GM19455 (cell line): Measurements from ENCODE around the gene ZKSCAN7.
A peak's percentile ranks its signal among the peaks of the same experiment; 100 is the strongest.
"Not testable (repeated sequence)": the region's sequence is repeated elsewhere in the genome, so short reads cannot be mapped to it uniquely, and the experiment has no call there.

Source experiments
- ATAC-seq: cut with Tn5 transposase; IDR thresholded peaks from one replicate; pipeline ENCODE4 v1.9.1; 2021; ENCODE audit not compliant: unreplicated experiment

ZKSCAN7 gene

GRCh38 chr3:44554626-44555592 lies at the start of gene ZKSCAN7:
Gene ZKSCAN7, plus strand, starts transcription at chr3:44555193. Its CDS starts 1,855 bp downstream, at chr3:44557048.
- peak; percentile 80 for ATAC-seq

- ATAC-seq: no peak
These were observed 48.4 kb upstream of the ZKSCAN7 start for GRCh38 chr3:44506556-44506955.

- ATAC-seq: no peak
These were observed 48.0 kb upstream of the ZKSCAN7 start for GRCh38 chr3:44506961-44507360.

GRCh38 chr3:44509393-44509921 lies 45.5 kb upstream of the ZKSCAN7 start:
- ATAC-seq: peak; percentile 30

DNA sequence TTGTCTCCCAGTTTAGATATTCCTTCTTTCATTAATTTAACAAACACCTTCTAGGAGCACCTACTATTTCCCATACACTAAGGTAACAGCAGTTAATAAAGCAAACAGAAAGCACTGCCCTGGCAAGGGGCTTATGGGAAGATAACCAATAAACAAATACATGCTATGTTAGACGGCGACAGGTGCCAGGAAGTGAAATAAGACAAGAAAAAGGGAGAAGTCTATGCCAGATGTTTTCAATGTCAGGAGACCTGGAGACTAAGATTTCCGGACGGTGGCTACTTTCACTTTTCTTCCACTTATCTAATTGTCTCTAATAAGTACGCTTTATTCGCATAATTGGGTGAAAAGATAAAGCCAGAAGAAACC lies 45.0 kb upstream of the ZKSCAN7 start:
- peak; percentile 47 for ATAC-seq

DNA sequence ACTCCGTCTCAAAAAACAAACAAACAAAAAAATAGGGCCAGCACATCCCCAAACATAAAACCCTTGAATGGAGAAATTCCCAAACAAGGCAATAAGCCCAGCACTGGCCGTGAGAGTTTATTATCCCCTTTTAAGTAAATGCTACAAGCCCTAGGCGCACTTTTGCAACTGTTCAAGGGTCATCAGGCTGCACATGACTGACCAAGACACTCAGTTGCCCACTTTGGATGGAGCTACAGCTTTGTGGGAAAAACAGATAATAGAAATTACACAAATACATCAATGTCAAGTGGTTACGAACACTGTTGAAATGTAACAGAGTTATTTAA lies 43.8 kb upstream of the ZKSCAN7 start:
- ATAC-seq: no peak

DNA sequence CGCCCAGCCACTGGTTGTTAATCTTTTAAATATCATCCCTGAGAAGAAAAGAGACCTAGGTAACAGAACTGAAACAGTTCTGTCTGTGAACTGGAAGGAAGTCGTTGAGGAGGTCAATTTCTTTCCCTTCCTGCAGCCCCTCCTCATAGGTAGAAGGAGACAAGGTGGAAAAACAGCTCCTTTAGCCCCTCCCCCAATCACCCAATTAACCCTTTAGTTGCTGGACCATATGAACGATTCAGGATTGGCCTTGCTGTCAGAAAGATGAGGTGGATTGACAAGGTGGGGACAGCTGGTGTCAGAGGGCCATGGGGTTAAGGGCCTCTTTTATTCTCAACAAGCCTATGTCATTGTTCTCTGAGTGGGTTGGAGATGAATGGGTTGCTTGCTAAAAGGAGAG lies 41.5 kb upstream of the ZKSCAN7 start:
- ATAC-seq: no peak

- ATAC-seq: no peak
These were observed 38.8 kb upstream of the ZKSCAN7 start for GRCh38 chr3:44516230-44516629.

DNA sequence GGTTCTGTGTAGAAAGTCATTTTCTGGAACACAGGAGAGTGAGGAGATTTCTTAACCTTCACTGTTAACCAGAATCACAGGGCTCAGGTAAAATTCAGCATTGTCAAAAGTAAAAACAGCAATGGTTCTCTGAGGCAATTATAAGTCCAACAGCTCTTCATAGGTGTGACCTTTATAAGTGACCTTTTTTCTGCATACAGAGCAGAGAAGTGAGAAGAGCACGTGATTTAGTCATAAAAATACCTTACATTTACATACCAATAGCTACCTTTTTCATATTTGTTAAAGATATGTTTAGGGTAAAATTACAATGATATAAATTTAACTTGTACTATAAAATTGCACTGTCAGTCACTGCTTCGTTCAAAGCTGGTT lies 36.2 kb upstream of the ZKSCAN7 start:
- no peak for ATAC-seq

- ATAC-seq: no peak
These were observed 33.3 kb upstream of the ZKSCAN7 start for GRCh38 chr3:44521721-44522120.

DNA sequence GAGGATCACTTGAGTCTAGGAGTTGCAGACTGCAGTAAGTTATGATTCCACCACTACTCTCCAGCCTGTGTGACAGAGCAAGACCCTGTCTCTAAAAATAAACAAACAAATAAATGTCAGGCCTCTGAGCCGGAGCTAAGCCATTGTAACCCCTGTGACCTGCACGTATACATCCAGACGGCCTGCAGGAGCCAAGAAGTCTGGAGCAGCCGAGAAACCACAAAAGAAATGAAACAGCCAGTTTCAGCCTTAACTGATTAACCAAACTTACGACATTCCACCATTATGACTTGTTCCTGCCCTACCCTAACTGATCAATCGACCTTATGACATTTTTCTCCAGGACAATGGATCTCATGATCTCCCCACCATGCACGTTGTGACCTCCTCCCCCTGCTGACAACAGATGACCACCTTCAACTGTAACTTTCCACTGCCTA lies 32.5 kb upstream of the ZKSCAN7 start:
- no peak for ATAC-seq

- no peak for ATAC-seq
These were observed 29.9 kb upstream of the ZKSCAN7 start for GRCh38 chr3:44525060-44525459.

DNA sequence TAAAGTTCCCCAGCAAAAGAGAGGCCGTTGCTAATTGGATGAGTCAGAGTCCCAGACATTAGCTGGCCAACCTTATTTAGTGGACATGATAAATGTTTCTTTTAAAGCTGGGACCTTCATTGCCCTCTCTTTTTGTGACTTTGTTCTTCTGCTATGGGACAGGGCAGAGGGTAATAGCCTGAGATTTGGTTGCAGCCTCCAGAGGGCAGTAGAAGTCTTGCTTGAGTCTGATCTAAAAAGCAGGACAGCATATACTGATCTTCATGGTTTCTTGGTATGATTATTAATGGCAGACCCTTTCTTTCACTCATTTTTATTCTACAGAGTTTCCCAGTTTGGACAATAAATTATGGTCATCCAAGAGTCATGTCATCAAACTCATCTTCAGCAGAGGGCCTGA lies 25.1 kb upstream of the ZKSCAN7 start:
- ATAC-seq: no peak

GRCh38 chr3:44530911-44531310 lies 24.1 kb upstream of the ZKSCAN7 start:
- ATAC-seq: no peak

DNA sequence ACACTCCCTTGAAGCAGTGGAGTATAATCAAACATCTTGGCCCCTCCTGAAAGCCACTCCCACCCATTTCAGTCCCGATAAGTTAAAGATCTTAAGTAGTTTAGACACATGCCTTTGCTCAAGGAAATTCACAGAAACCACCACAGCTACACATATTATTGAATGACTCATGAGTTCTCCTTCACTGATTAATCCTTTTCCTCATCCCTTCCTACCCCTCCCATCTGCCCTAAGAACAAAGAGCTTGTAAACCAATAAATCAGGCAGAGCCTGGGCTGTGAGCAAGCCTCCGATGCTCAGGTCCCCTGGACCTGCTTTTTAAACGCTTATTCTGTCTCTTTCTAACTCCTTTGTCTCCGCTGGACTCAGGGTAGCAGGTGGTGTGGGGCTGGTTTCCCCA lies 20.3 kb upstream of the ZKSCAN7 start:
- not testable (repeated sequence) for ATAC-seq

GRCh38 chr3:44535364-44535763 lies 19.6 kb upstream of the ZKSCAN7 start:
- no peak for ATAC-seq

DNA sequence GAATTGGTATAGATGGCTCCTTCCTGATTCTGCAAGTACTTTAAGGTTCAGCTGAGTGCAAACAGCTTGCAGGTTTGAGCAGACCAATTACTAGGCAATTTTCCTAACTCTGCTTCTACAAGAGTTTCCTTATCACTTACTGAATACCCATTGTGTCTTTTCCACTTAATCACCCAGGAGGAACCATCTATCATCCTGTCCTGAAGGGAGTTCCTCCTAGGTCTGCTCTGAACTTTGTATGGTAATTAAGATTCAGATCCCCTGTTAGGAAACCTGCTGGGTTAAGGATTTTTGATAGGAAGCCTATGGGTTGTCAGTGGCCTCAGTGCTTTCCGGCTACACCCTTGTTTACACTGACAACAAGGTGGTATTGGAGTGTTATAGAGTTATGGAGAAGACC lies 10.2 kb upstream of the ZKSCAN7 start:
- not testable (repeated sequence) for ATAC-seq

- no peak for ATAC-seq
These were observed 730 bp downstream of the ZKSCAN7 start for GRCh38 chr3:44555723-44556122.

DNA sequence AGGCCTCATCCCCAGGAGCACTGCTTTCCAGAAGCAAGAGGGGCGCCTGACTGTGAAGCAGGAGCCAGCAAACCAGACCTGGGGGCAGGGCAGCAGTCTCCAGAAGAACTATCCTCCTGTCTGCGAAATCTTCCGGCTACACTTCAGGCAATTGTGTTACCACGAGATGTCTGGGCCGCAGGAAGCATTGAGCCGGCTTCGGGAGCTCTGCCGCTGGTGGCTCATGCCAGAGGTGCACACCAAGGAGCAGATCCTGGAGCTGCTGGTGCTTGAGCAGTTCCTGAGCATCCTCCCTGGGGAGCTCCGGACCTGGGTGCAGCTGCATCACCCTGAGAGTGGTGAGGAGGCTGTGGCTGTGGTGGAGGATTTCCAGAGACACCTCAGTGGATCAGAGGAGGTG lies 2.1 kb downstream of the ZKSCAN7 start:
- ATAC-seq: no peak

DNA sequence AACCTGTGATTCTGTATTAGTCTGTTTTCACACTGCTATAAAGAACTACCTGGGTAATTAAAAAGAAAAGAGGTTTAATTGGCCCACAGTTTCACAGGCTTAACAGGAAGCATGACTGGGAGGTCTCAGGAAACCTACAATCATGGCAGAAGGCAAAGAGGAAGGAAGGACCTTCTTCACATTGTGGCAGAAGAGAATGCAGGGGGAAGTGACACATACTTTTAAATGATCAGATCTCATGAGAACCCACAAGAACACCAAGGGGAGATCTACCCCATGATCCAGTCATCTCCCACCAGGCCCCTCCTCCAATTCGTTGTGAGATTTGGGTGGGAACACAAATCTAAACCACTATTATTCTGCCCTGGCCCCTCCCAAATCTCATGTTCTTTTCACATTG lies 6.1 kb downstream of the ZKSCAN7 start:
- ATAC-seq: no peak

- no peak for ATAC-seq
These were observed 7.2 kb downstream of the ZKSCAN7 start for GRCh38 chr3:44562147-44562546.

DNA sequence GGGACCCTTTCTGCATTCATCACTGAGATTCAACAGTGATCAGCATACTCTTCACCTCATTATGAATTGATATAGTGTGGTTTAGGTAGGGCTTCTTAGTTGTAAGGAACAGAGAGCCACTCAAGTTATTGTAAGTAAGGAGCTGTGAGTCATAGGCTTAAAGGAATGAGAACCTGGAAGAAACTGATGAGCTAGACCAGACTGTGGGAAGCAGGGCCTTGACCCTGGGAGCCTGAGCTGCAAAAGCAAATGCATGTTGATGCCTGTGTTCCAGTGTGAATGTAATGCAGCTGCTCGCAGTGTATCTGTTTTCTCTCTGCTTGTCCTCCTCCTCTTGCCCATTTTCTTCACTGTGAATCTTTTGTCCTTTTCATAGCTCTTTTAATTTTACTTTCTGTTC lies 13.6 kb downstream of the ZKSCAN7 start:
- ATAC-seq: no peak

- no peak for ATAC-seq
These were observed 16.0 kb downstream of the ZKSCAN7 start for GRCh38 chr3:44571024-44571423.
